ENCODE measurements around the gene MAPKAP1. TPM values are rescaled to one million over a fixed set of nuclear protein-coding genes. Genes with fewer than 3 reads are reported as not detected.

MAPKAP1 gene
- total and polyA plus RNA-seq, 8 donors = 49.5 to 89.5 (median 56.2) TPM

DNA sequence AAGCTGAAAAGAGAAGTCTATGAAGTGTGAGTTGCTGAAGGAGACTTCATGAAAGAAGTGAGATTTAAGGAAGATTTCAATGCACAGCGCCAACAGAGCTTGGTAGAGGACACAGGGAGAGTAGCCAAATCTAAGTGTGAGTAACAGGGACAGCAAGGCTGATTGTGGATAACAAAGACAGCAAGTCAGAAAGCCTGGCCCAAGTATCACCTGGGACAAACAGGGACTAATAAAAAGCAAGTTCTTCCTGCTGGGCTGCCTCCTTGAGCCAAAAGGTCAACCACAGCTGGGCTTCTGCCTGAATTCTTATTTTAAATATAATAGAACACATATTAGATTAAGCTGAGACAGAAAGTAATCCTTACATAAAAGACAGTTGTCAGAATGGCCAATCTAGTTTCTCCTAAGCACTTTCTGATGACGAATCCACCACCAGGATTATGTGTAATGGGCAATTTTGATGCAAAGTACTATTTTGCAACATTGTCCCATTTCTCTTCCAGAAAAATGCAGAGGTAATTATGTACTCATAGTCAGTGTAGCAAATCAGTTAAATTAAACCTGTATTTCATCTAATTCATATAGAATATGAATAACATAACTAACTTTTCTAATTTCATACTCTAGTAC, 73.8 kb downstream of the MAPKAP1 start:
- TF ChIP-seq, protein P1, sequence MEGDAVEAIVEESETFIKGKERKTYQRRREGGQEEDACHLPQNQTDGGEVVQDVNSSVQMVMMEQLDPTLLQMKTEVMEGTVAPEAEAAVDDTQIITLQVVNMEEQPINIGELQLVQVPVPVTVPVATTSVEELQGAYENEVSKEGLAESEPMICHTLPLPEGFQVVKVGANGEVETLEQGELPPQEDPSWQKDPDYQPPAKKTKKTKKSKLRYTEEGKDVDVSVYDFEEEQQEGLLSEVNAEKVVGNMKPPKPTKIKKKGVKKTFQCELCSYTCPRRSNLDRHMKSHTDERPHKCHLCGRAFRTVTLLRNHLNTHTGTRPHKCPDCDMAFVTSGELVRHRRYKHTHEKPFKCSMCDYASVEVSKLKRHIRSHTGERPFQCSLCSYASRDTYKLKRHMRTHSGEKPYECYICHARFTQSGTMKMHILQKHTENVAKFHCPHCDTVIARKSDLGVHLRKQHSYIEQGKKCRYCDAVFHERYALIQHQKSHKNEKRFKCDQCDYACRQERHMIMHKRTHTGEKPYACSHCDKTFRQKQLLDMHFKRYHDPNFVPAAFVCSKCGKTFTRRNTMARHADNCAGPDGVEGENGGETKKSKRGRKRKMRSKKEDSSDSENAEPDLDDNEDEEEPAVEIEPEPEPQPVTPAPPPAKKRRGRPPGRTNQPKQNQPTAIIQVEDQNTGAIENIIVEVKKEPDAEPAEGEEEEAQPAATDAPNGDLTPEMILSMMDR (IDR thresholded peaks at IDR 0.05) = no peak
- Histone ChIP-seq H3K36me3 (no peaks in the 10 kb centered on the region), H3K27me3 (no peaks in the 10 kb centered on the region), H3K27ac (peak overlapping the region in 1 of 2 donors; percentile 84), H3K9me3 (no peaks in the 10 kb centered on the region), H3K4me3 (no peak overlapping the region), H3K4me1 (peaks cover 15 to 63% of the 10 kb centered on the region in 2 donors)
- DNase-seq (no peak), ATAC-seq (no peak)
- intact Hi-C loops (cut with DNase I) = loop anchor here in 1 of 2 donors (10.0 kb wide), 1 partner anchor 218 kb away; no protein-coding TSS in a partner anchor

DNA sequence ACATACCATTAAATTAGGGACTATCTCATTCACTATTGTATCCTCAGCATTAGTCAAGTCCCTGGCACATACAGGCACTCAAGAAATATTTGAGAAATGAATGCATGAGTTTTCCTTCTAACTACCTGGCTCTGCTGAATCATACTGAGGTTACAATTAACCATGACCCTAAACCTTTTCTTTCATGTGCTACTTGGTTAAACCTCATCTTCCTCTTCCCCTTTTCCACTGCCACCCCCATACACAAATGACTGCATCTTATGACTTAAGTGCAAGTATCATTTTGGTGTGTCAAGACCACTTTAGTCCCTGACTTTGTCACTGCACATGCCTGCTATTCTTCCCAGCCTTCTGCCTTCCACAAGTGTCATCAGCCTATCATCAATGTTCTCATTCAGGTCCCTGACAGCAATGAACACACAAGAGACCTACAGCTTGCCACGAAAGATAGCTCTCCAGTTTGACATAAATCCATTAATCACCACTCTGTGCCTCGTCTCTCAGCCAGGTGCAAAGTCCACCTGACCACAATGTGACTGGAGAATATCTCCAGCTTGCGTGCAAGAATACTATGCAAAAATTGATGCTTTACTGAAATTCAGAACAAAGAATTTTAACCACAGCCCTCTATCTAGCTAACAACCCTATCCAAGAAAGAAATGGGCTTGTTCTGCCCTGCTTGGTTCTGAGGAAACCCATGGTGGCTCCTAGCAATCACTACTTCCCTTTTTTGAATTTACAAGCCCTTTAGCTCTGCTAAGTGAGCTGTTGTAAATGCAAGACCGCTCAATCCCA, 74.5 kb downstream of the MAPKAP1 start:
- peak overlapping the region in 1 of 2 donors; percentile 84 for H3K27ac ChIP-seq
- no peak overlapping the region for H3K4me3 ChIP-seq
- DNase-seq (no peak), ATAC-seq (peak; percentile 54)
- H3K9me3 ChIP-seq = no peaks in the 10 kb centered on the region
- intact Hi-C loops (cut with DNase I) = loop anchor here in 1 of 2 donors (10.0 kb wide), 1 partner anchor 218 kb away; no protein-coding TSS in a partner anchor
- TF ChIP-seq, protein P1 (IDR thresholded peaks at IDR 0.05) = no peak
- no peaks in the 10 kb centered on the region for H3K27me3 ChIP-seq
- no peaks in the 10 kb centered on the region for H3K36me3 ChIP-seq
- peaks cover 15 to 63% of the 10 kb centered on the region in 2 donors for H3K4me1 ChIP-seq

DNA sequence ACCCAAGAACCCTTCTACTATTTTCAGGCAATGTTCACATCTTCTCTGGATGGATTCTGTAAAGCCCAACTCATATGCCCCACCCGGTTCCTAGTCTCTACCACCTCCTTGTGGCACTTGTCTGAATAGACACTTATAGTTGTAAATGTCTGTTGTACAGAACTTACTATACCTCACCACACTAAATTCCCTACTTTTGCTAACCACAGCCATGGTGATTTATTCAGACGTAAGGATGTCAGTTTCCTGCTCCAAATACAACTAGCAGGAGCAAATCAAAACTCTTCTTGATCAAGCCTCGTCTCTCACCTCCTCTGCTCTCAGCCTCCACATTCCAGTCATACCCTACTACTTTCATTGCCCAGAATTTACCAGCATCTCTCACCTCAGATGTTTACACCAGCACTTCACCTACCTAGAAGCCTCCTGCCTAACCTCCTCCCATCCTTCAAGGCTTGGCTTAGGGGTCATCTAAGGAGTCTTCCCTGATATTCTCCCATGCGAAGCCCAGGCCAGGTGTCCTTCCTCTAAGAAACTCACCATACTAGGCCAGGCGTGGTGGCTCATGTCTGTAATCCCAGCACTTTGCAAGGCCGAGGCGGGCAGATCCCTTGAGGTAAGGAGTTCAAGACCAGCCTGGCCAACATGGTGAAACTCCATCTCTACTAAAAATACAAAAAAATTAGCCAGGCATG, 75.5 kb downstream of the MAPKAP1 start:
- Histone ChIP-seq H3K4me3 (no peak overlapping the region), H3K27me3 (no peaks in the 10 kb centered on the region), H3K36me3 (no peaks in the 10 kb centered on the region), H3K27ac (peak overlapping the region in 1 of 2 donors; percentile 84), H3K4me1 (peaks cover 15 to 63% of the 10 kb centered on the region in 2 donors), H3K9me3 (no peaks in the 10 kb centered on the region)
- DNase-seq (peak in 1 of 4 donors; percentile 40), ATAC-seq (peak; percentile 84)
- intact Hi-C loops (cut with DNase I) = loop anchor here in 1 of 2 donors (10.0 kb wide), 1 partner anchor 217 kb away; no protein-coding TSS in a partner anchor
- TF ChIP-seq, protein P1 (IDR thresholded peaks at IDR 0.05) = peak; percentile 27 to 35

DNA sequence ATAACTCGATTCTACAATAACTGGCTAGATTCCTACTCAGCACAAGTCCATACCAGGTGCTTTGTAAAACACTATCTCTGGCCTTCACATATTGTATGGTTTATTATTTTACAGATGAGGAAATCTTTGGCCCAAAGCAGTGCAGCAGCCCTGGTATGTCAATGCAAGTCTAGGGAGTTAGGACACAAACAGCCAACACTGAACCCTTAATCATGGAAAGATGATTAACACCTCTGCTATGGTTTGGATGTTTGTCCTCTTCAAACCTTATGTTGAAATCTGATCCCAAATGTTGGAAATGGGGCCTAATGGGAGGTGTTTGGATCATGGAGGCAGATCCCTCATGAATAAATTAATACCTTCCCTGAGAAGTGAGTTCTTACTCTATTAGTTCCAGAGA, 76.6 kb downstream of the MAPKAP1 start:
- Histone ChIP-seq H3K27me3 (no peaks in the 10 kb centered on the region), H3K36me3 (no peaks in the 10 kb centered on the region), H3K9me3 (no peaks in the 10 kb centered on the region), H3K27ac (no peak overlapping the region), H3K4me1 (peaks cover 10 to 63% of the 10 kb centered on the region in 2 donors), H3K4me3 (no peak overlapping the region)
- intact Hi-C loops (cut with DNase I) = loop anchor here in 1 of 2 donors (10.0 kb wide), 1 partner anchor 216 kb away; no protein-coding TSS in a partner anchor
- DNase-seq = no peak
- no peak for ATAC-seq
- TF ChIP-seq, protein P1 (IDR thresholded peaks at IDR 0.05) = no peak
